Ammon's horn (tissue), 1 donor: ENCODE measurements around the gene NUAK2.
"Not testable (repeated sequence)": the region's sequence is repeated elsewhere in the genome, so short reads cannot be mapped to it uniquely, and the experiment has no call there.

Experiments used
- DNase-seq: peaks from one replicate; pipeline ENCODE4 v3.0.0-alpha.2; 2016; ENCODE audit warnings: low spot score

Gene NUAK2

DNA sequence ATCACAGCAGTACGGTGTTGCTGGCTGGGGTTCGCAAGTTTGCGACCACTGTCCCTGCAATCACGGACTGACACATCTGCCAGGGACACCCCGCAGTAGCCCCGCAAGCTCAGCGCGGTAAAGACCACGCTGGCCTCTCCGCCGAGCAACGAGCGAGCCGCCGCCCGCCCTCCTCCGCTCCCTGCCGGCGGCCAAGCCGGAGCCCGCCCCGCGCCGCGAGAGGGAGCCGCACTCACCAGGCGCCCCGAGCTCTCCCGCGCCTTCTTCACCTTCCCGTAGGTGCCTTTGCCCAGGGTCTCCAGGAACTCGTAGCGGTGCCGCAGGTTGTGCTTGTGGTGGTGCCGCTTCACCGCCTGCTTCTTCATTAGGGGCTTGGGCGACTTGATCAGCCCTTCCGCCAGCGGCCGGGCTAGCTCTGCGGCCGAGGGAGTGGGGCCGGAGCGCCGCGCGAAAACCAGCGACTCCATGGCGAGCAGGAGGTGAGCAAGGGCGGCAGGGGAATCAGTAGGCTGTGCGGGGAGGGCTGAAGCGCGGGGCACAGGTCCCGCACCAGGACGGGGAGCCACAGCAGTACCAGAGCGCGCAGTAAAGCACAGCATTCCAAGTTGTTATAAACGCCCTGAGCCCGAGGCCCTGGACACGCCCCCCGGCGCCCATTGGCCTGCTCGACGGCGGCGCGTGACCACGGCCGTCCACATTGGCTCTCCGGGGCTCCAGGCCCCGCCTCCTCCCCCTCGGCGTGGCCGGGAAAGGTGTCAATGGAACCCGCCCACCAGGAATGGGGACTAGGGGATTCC lies at the start of gene NUAK2:
NUAK2 (minus strand) TSS at position 584 of the 797 bp plus-strand sequence; CDS start at position 467, 117 bp downstream.
- DNase-seq = peak; percentile 94

- no peak for DNase-seq
Observed at GRCh38 chr1:205370780-205371179, 49.2 kb upstream of the NUAK2 start.

- DNase-seq = peak; percentile 63
Observed at GRCh38 chr1:205369701-205370123, 48.2 kb upstream of the NUAK2 start.

- no peak for DNase-seq
Observed at GRCh38 chr1:205368478-205368877, 46.9 kb upstream of the NUAK2 start.

DNA sequence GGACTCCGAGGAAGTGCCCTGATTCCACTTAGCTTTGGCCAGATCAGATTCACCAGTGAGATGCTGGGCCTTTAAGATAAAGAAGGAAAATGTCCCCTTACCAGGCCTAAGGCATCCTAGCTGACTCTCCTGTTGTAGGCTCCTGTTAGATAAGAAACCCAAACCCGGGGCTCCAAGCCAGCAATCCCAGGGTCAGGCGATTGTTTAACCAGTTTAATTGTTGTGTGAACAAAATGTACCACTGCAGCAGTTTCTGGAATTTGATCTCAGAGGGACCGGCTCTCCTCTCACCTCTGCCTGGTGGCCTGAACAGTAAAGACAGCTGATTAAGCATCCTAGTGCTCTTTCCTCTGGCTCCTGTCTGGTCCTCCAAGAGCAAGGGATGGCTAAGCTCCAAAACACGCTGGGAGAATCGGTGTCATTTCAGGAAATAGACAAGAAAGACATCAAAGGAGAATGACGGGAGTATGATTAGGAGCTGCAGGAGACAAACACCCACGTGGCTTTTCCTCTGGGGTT lies 44.5 kb upstream of the NUAK2 start:
- no peak for DNase-seq

DNA sequence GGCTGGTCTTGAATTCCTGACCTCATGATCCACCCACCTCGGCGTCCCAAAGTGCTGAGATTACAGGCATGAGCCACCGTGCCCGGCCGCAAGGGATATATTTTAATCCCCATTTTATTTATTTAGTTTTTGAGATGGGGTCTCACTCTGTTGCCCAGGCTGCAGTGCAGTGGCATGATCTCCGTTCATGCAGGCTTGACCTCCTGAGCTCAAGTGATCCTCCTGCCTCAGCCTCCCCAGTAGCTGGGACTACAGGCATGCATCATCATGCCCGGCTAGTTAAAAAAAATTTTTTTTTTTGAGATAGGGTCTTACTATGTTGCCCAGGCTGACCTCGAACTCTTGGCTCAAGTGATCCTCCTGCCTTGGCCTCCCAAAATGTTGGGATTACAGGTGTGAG lies 43.5 kb upstream of the NUAK2 start:
- not testable (repeated sequence) for DNase-seq

GRCh38 chr1:205360891-205361290 lies 39.3 kb upstream of the NUAK2 start:
- no peak for DNase-seq

DNA sequence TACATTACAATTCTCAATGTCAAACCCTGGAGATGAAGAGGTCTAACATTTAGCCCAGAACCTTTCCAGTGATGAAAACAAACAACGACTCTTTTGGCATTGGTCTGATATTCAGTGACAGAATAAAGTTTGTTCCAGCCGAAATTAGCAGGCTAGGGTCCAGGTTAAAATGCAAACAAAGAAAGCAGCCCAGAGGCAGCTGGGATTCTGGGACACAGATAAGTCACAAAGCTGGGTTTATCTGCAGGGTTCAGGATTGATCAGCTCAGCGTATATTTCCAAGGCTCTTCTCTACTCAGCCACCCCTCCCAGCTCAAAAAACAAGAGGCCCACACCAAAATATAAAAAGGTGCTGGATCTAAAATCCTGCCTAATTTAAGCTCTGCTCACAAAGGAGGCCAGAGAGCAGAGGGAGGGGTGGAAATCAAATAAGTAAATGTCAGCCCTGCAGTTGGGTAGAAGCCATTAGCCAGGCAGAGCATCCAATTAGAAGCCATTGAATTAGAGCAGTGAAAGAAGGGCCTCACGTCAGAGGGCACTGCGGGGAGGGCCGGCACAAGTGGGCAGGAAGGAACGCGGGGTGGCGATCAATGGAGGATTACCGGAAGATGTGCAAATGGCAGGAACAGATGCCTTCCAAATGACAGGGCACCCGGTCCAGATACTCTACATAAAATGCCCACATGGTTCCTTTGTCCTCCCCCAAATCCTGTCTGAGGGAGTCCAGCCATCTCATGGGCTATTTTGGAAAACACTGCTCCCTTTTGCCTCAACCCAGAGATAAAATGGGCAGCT lies 38.4 kb upstream of the NUAK2 start:
- DNase-seq = peak; percentile 79

DNA sequence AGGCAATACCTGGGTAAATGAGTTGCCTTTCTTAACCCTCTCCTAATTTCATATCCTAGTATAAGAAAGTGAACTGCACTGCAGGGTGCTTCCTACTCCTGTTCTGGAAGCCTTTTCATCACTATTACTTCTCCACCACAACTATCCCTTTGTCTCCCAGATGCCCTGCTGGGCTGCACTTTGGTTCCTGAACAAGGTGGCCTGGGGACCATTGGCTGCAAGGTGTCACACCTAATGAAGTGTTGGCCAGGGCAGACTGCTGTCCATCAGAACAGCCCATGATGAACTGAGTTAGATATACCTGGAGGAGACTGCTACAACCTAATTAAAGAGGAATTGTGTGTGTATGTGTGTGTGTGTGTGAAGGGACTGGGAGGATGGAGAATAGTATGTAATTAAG lies 37.0 kb upstream of the NUAK2 start:
- no peak for DNase-seq

DNA sequence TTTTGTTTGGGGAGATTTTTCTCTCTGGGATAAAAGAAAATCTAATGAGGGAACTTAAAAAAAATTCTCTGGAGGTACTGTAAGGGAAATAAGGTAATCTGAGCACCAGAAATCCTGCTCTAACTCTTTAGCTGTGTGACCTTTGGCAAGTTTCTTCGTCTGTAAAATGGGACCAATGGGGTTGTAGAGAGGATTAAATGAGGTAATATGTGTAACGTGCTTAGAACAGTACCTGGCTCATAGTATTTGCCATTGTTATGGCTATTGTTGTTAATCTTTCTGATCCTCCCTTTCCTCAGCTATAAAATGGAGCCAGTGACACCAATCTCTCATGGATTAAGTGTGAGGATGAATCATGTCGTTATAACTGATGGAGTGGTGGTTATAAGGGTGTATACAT lies 36.0 kb upstream of the NUAK2 start:
- DNase-seq = no peak

DNA sequence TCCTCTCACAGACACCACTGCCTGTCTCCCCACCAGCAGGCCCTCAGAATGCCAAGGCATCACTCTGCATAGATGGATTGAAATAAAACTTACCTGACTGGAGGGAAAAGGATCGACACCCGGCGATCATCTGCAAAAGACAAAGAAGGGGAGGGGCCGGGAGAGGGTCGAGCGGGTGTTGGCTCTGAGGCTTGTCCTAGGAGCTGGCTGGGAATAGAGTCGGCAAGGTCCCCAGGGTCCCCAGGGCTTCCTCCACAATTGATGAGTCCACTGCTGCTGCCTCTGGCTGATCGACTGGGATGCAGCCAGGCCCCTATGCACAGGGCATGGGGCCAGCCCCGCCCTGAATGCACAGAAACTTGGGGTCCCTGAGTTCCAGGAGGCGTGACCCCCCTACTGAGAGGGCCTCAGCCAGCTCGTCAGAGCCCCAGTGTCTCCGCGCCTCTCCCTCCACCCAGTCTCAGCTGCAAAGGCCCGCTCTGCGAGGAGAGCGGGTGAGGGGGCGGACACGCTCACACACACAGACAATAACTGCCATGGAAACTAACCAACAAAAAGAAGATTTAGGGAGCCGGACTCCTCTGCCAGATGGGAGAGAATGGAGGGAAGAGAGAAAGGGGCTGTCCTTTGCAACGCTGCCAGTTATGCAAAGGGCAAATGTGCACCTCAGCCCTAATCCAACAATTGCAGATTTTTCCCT lies 35.0 kb upstream of the NUAK2 start, which contains the start of gene KLHDC8A:
KLHDC8A (minus strand) TSS at position 483 of the 700 bp plus-strand sequence. CDS start 13,318 bp downstream, outside the sequence.
- peak; percentile 73 for DNase-seq

GRCh38 chr1:205355075-205355453 lies 33.5 kb upstream of the NUAK2 start:
- DNase-seq = peak; percentile 67

- peak; percentile 89 for DNase-seq
Observed at GRCh38 chr1:205354259-205355074, 32.9 kb upstream of the NUAK2 start.

DNA sequence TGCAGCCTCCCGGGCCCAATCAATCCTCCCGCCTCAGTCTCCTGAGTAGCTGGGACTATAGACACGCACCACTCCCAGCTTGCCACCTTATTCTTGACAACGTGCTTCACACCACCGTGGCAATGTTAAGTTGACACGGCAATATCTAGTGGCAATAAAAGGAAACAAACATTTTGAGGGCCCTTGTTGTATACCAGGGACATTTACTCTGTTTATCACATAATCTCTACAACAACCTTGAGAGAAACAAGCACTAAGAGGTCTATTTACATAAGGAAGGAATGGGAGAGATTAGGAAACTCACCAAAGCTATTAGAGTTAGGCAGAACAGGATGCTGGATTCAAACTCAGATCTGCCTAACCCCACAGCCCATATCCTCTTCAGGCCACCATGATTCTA lies 32.1 kb upstream of the NUAK2 start:
- no peak for DNase-seq

GRCh38 chr1:205353191-205353590 lies 31.6 kb upstream of the NUAK2 start:
- DNase-seq = no peak

DNA sequence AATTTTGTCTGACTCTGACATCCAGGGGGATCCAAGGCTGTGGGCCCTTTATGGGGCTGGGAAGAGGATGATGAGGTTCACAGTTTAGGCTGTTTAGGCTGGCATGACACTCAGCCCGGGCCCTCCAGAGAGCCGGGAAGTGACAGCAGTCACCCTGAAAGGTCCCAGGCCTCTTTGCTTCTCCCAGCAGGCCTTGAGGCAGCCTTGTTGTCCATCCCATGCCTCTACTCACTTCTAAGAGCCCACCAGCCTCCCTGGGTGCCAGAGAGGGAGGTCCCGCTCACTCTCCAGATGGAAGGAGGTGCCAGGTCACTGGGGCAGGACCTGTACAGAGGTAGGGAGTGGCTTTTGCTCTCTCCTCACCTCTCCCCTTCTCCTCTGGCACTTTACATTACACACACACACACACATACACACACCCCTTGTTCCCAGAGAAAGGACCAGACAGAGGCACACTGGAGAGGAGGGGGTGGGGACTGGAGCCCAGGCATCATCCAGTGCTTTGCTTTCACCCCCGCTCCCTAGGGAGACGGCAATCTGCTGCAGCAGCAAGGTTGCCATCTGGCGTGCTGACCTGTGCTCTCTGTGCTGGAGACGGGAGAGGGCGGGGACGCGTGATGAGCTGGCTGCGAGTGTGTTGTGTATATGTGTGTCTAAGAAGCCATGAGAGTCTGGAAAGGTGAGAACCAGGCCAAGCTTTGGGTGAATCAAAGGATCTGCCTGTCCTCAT lies 30.6 kb upstream of the NUAK2 start:
- no peak for DNase-seq

DNA sequence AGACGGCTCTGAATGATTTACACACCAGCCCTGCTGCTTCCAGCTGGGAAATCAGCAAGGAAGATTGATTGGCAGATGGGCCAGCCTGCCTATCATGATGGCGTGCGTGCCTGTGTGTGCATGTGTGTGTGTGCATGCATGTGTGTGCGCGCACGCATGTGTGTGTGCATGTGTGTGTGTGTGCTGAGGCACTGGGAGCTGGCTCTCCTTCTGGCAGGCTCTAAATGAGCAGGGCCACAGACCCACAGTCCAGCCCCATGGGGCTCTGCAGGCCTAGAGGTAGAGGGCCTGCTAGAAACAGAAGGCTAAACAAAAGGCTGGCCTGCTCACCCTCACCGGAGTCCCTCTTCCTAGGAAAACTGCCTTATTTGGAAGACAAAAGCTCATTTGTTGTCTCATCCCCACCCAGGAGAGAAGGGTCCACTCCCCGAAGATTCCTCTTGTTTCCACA lies 29.2 kb upstream of the NUAK2 start:
- DNase-seq = no peak

DNA sequence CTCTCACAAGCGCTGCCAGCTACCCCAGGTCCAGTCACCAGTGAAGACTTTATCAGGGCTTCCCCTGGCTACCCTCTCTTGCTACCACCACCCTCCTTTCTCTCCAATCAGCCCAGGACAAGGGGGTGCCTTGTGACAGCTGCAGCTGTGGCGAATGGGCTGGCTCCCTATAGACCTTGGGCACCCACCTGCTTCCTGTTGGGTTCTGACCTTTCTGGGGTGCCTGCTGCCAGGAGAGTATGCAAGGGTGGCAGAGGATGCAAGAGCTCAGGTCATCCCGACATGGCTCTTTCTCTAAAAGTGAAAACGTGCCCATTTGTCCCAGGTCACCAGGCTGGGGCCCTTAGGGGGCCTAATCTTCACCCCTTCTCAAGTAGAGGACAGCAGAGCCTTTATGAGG lies 28.6 kb upstream of the NUAK2 start:
- no peak for DNase-seq

- DNase-seq = no peak
Observed at GRCh38 chr1:205348554-205349487, 27.3 kb upstream of the NUAK2 start.
